GM20000 (cell line): ENCODE measurements around the gene RNF31.

Experiments
- DNase-seq: peaks from one replicate; pipeline ENCODE4 v3.0.0; 2012; ENCODE audit warnings: low spot score
- CTCF ChIP-seq: IDR thresholded peaks from 2 replicates; pipeline ENCODE4 v1.5.1; 2012; ENCODE audit warnings: mild to moderate bottlenecking, control low read depth; ENCODE audit errors: extremely low read depth, missing control alignments

Gene RNF31

DNA sequence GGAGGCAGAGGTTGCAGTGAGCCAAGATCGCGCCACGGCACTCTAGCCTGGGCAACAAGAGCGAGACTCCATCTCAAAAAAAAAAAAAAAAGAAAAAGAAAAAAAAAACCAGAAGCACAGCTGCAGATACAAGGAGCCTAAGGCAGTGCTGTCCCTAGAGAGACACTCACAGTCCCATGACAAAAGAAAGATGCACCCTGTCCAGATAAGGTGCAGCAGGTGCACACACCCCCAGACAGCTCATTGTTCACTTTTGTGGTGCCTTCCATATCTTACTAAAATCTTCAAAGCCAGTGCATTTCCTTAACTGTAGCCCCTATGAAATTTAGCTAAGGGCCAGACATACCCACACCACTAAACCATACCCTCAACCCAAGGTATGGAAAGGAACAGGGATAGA, 24.9 kb upstream of the RNF31 start:
- TF ChIP-seq CTCF = no peak
- no peak for DNase-seq

DNA sequence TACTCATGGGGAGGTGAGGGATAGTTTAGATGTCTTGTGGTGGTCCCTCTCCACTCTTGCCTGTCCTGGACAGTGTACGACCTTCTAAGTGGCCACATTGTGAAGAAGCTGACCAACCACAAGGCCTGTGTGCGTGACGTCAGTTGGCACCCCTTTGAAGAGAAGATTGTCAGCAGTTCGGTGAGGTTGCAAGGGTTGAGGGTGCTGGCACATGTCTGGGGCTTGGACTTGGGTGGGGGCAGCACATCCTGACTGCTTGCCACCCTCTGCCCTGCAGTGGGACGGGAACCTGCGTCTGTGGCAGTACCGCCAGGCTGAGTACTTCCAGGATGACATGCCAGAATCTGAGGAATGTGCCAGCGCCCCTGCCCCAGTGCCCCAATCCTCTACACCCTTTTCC, 24.4 kb upstream of the RNF31 start:
- no peak for DNase-seq
- TF ChIP-seq CTCF = no peak

DNA sequence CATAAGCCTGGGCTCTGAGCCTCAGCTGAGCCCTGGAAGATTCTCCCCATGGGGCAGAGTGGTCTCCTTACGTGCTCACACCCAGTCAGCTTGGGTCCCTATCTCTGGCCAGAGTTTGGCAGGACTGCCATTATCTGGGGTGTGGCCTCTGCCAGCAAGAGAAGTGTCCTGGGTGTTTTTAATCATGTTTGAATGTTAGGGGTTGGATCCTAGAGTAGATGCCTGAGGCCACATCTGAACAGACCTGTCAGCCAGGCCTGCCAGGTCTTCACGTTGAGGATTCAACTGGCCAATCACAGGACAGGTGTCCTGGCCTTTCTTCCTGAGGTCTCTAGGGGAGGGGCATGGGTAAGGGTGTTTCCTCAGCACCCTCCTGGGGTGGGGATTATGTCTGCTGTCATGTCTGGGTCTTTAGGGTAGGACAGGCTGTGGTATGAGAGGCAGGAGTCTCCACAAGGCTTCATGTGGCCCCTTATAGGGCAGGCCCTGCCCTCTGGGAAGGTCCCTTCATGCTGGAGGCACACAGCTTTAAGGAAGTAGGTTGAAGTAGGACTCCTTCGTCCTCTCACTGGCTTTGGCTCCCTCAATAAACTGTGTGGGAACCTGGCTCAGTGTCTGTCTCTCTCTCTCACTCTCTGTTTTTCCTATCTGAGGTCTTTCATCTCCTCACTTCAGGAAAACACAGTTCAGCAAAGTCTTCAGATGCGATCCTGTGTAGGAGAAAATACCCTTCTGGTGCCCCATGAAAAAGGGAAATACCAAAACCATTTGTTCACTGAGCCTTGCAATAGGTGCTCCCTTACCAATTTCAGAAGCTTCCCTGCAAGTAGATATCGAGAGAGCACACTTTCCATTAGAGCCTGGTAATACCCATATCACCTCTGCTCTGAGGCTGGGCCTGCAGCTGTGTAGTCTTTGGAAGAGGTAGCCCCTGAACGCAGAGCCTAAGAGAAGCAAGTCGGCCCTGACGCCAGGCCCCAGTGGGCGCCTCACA, 23.6 kb upstream of the RNF31 start:
- TF ChIP-seq CTCF = no peak
- DNase-seq = no peak

GRCh38 chr14:24126939-24127338, 20.4 kb upstream of the RNF31 start:
- no peak for DNase-seq
- TF ChIP-seq CTCF = no peak

DNA sequence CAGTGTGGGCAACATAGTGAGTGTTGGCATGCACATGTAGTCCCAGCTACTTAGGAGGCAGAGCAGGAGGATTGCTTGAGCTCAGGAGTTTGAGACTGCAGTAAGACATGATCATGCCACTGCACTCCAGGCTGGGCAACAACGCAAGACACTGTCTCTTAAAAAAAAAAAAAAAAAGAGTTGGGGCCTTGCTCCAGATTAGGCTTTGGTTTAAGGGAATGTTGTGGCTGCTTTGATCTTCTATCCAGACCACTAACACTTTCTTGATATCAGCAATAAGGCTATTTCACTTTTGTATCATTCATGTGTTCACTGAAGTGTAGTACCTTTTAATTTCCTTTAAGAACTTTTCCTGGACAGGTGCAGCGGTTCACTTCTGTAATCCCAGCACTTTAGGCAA, 19.6 kb upstream of the RNF31 start:
- TF ChIP-seq CTCF = no peak
- DNase-seq = no peak

- DNase-seq = no peak
- no peak for TF ChIP-seq CTCF
These were observed 17.8 kb upstream of the RNF31 start for GRCh38 chr14:24129410-24129998.

DNA sequence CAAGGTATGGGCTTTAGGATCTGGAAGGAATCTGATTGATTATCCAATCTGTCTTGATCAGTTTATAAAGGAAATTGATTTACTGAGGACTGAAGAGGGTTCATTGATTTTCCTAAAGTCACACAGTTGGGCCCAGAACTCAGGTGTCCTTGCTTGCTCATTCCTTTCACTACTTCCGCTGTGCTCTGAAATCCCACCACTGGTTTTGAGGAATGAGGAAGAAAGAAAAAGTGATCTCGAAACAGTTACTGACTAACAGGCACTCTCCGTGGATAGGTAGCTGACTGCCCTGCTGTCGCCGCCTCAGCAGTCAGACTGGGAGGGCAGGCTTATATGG, 16.9 kb upstream of the RNF31 start, which contains the start of gene FITM1:
TSS of gene FITM1 (plus strand) at position 280 of the 337 bp plus-strand sequence. CDS start 905 bp downstream, outside the sequence.
- DNase-seq = no peak
- TF ChIP-seq CTCF = no peak
